GM10266 (cell line): ENCODE measurements around the gene NPC1.

Experiments used
- DNase-seq: peaks from one replicate; pipeline ENCODE4 v3.0.0; 2012; ENCODE audit errors: extremely low spot score
- TF ChIP-seq, protein P1 (sequence below): IDR thresholded peaks from 2 replicates; pipeline ENCODE4 v1.5.1; 2012; ENCODE audit warnings: mild to moderate bottlenecking, low read depth; ENCODE audit not compliant: control insufficient read depth, insufficient read depth; ENCODE audit errors: missing control alignments

NPC1 gene

DNA sequence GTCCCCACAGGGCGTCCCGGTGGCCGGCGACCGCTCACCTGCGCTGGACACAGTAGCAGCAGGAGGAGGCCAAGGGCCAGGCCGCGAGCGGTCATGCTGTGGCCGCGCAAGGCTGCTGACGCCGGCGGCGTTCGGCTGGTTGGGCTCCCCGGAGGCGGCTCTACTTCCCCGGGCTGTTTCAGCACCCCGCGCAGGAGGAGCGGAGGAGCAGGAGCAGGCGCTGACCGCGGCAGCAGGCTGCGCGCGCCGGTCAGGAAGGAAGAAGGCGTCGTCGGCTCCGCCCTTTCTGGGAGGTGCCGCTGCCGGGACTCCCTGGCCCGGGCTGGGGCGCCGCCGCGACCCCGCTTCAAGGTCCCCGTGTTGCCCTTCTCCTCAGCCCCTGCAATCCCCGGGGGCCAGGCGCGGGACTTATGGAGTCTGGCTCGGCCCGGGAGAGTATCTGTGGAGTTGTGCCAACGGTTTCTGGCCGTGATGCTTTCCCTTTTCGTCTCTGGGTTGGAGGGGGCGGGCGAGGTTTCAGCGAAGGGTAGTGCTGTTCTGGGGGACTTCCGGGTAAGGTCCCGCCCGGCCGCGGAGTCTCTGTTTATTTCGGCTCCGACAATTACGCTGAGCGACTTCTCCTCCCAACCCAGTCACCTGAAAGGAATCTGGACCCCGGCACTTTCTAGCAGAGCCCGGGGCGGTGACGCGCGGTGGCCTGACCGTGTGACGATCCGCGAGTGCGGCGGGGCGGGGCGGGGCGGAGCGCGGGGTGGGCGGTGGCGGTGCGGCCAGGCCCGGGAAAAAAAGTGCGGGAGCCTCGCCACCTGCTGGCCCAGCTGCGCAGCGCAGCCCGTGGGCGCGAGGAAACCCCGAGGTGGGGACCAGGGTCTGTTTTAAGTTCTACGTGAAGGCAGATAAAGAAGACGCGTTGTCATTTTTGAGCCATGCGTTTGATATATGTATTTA lies at the start of gene NPC1:
Gene NPC1, minus strand, starts transcription at position 258 of the 948 bp plus-strand sequence. Its CDS starts 163 bp downstream, at position 95.
- peak; percentile 94 for DNase-seq
- TF ChIP-seq, protein P1, sequence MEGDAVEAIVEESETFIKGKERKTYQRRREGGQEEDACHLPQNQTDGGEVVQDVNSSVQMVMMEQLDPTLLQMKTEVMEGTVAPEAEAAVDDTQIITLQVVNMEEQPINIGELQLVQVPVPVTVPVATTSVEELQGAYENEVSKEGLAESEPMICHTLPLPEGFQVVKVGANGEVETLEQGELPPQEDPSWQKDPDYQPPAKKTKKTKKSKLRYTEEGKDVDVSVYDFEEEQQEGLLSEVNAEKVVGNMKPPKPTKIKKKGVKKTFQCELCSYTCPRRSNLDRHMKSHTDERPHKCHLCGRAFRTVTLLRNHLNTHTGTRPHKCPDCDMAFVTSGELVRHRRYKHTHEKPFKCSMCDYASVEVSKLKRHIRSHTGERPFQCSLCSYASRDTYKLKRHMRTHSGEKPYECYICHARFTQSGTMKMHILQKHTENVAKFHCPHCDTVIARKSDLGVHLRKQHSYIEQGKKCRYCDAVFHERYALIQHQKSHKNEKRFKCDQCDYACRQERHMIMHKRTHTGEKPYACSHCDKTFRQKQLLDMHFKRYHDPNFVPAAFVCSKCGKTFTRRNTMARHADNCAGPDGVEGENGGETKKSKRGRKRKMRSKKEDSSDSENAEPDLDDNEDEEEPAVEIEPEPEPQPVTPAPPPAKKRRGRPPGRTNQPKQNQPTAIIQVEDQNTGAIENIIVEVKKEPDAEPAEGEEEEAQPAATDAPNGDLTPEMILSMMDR, result peak; percentile 87

DNA sequence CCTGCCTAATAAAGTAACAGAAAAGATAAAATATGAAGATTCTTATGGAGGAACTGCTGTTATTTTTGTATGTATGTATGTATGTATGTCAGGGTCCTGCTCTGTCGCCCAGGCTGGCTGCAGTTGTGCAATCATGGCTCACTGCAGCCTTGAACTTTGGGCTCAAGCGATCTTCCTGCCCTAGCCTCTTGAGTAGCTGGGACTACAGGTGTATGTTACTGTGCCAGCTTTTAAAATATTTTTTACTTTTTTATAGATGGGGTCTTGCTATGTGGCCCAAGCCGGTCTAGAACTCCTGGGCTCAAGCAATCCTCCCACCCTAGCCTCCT lies 49.7 kb upstream of the NPC1 start:
- TF ChIP-seq, protein P1, result no peak

DNA sequence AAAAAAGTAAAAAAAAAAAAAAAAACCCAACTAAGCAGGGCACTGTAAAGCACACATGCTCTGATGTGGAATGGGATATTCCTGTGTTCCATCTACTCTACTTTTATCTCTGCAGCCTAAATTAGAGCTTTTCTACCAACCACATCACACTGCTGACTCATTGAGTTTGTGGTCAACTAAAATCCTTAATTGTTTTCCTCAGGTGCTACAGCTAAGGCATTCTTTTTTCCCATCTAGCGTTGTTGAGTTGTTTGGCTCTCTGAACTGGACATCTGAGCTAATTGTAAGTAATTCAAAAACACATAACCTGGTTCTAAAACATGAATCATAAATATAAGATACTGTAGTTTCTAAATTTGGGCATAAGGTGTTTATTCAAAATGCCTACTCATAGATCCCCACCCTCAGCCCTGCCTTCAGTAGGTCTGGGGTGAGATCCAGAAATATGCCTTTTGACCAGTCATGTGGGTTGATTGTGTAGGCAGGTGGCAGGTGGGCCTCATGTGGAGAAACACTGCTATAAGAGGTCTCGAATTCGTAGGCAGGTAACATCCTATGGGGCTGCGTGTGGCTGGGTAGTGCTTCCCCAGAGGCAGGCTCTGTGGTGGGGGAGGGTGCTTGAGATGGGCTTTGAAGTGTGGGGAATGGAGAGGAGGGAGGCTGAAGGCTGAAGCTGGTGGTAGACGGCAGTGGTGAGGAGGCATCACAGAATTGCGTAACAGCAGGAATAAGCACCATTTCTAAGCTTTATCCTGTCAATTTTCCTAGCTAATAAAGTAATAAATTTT lies 49.2 kb upstream of the NPC1 start:
- TF ChIP-seq, protein P1, result no peak
- no peak for DNase-seq

More for the DNA sequence above, 49.7 kb upstream of the NPC1 start:
- no peak for DNase-seq

DNA sequence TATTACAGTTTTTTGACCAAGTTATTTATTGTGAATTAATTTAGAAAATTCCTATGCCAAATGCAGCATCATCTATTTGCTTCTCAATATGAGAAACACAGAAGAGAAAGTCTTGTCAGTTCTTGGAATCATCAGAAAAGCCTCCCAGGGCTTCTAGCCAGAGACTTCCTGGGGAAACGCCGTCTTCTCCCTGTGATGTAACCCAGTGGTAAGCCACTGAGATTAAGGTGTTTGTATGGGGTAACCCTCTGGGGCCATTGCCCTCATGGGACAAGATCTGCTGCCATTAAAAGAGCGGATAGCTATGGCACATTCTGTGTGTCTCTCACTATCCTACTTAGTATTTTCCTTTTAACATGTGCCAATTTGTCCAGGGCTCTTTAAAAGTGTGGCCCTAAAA lies 48.4 kb upstream of the NPC1 start:
- no peak for DNase-seq
- TF ChIP-seq, protein P1, result no peak

DNA sequence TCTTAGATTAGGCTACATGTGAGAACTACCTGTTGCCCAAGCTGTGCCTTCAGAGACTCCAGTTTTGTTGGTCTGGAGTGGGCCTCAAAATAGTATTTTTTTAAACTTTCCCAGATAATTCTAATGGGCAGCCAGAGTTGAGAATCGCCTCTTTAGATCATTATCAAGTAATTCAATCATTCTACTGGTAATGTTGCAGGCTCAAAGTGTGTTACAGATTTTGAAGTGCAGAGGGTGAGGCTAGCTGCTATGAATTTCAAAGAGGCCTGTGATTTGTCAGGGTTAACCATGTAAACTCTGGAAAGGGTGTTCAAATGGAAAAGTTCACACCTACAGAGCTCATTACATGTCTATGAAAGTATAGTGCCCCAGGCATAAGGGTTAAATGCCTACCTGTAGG lies 46.3 kb upstream of the NPC1 start:
- TF ChIP-seq, protein P1, result no peak
- DNase-seq, result no peak

DNA sequence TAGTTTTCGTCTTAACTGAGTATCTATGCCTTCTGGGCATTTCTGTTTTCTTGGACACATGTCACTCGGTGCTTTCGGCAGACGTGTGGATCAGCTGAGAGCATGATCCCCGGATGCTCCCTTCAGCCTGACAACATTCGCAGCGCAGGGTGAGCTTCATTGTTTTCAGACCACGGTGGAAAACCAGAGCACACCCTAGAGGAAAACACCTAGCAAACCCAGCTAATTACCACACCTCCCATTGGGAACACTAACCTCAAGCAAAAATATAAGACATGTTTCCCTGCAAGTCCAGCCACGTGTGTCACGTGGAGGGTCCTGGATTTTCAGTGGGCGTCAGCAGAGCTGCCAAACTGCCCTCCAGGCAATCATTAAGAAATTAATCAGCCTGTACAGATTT lies 45.4 kb upstream of the NPC1 start:
- TF ChIP-seq, protein P1, result no peak
- DNase-seq, result no peak
